HG03354 (cell line): ENCODE results near the gene MRPL50.
"Not testable (repeated sequence)": the region's sequence is repeated elsewhere in the genome, so short reads cannot be mapped to it uniquely, and the experiment has no call there.

Source experiments
- ATAC-seq: cut with Tn5 transposase; IDR thresholded peaks from one replicate; pipeline ENCODE4 v1.9.1; 2021; ENCODE audit warnings: mild to moderate bottlenecking; ENCODE audit not compliant: unreplicated experiment, poor library complexity, severe bottlenecking

The MRPL50 gene

DNA sequence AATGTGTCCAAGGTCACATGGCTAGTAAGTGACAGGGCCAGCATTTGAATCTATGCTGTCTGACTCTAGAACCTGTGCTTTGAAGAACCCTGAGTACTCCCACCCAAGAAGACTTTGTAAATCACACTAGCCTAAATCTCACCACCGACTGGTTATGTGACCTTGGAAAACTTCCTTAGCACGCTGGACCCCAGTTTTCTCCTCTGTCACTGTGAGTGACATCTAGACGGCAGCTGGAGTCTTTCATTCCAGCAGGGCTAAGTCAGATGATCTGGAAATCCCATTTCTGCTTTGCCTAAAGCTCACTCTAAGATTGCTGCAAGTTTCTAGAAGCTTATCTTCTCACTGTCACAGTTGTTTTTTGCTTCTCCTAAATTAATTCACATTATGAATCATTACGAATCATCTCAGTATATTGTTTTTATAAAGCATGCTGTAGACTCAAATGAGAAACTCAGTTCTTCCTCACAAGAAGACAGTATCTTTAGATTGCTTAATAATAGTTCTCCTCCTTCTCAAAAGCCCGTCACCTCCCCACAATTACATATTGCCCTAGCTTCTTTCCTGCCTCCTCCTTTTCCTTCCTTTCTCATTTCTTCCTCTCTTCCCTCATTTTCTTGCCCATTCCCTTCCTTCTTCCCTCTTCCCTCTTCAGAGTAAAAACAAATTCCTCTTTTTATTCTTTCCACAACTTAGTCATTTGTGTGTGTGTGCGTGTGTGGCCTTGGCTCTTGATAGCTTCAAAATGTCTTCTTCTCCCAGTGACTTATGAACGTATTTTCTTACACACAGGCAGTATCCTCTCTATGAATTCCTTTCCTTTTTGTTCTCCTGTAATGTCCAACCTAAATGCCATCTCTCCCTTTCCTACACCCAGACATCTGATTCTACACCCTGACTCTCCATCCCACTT lies 20.4 kb upstream of the MRPL50 start:
- ATAC-seq = no peak

DNA sequence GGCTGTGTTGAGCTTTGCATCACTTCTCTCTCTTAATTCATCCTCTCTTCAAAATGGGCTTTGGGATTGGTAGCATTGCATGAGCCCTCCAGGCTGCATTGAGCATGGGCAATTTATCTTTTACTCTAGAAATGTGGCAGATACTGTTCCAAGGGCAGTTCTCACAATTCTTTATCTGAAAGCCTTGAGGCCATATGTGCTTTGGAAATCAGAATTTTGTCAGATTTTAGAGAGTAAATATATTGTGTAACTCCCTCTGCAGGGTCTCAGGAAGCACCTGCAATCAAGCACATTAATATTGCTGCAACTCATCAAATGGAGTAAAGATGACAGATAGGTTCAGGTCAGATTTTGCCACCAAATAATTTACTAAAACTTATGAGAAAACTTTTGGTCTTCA lies 19.6 kb upstream of the MRPL50 start:
- ATAC-seq = no peak

DNA sequence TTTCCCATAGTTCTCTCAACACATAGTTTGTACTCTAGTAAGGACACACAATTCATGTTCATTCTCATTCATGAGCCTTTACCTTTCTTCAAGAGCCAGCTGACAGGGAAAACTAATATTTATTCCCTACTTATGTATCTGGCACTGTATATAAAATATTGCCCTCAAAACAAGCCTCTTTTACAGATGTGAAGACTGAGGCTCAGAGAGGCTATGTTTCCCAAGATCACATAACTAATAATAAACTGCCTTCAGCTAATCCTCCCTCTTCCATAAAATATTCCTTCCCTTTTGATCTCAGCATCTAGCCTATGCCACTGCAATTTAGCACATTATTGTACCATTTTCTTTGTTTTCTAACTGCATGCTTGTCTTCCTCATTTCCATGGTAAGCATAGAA lies 19.0 kb upstream of the MRPL50 start:
- ATAC-seq = no peak

DNA sequence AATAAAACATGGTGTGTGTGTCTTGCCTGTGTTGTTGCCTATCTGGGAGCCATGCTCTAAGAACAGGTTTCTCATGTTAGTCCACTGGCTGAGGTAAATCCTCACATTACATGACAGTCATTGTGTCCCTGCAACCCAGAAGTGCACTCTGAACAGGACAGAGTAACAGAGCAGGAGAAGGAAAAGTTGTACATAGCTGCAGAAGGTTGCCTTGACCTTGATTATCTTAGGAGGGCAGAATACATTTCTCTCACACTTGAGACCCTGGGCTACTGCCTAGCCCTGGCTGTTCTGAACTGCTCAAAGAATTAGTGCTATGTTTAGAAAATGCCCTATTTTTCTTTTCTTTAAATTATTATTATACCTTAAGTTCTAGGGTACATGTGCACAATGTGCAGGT lies 17.2 kb upstream of the MRPL50 start:
- ATAC-seq = no peak

DNA sequence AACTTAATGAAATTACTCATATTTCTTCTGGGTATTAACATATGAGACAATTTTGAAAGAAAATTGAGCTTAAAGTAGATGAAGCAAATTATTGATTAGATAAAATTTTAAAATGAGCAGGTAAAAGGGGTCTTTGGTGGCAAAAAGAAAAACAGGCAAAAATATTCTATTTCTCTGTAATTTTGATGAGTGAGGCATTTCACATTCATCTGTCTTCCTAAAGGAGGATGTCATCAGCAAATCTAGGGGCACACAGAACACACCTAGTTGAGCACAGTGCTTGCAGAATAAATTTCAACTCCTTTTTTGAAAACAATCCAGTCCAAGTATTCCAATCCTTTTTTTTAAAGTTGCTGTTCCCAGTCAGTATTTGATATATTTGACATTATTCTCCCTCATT lies 16.4 kb upstream of the MRPL50 start:
- ATAC-seq = no peak

DNA sequence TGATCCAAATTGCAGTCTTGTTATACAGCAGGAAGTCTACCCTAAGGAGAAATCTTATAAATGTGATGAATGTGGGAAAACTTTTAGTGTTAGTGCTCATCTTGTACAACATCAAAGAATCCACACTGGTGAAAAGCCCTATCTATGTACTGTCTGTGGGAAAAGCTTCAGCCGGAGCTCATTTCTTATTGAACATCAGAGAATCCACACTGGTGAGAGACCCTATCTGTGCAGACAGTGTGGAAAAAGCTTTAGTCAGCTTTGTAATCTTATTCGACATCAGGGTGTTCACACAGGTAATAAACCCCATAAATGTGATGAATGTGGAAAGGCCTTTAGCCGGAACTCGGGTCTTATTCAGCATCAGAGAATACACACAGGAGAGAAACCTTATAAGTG lies 10.7 kb upstream of the MRPL50 start:
- no peak for ATAC-seq

DNA sequence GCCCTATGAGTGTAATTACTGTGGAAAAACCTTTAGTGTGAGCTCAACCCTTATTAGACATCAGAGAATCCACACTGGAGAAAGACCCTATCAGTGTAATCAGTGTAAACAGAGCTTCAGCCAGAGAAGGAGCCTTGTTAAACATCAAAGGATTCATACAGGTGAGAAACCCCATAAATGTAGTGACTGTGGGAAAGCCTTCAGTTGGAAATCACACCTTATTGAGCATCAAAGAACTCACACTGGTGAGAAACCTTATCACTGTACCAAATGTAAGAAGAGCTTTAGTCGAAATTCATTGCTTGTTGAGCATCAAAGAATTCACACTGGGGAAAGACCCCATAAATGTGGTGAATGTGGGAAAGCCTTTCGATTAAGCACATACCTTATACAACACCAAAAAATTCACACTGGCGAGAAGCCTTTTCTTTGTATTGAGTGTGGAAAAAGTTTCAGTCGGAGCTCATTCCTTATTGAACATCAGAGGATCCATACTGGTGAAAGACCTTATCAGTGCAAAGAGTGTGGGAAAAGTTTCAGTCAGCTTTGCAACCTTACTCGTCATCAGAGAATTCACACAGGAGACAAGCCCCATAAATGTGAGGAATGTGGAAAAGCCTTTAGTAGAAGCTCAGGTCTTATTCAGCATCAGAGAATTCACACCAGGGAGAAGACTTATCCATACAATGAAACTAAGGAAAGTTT lies 10.1 kb upstream of the MRPL50 start:
- ATAC-seq = no peak

DNA sequence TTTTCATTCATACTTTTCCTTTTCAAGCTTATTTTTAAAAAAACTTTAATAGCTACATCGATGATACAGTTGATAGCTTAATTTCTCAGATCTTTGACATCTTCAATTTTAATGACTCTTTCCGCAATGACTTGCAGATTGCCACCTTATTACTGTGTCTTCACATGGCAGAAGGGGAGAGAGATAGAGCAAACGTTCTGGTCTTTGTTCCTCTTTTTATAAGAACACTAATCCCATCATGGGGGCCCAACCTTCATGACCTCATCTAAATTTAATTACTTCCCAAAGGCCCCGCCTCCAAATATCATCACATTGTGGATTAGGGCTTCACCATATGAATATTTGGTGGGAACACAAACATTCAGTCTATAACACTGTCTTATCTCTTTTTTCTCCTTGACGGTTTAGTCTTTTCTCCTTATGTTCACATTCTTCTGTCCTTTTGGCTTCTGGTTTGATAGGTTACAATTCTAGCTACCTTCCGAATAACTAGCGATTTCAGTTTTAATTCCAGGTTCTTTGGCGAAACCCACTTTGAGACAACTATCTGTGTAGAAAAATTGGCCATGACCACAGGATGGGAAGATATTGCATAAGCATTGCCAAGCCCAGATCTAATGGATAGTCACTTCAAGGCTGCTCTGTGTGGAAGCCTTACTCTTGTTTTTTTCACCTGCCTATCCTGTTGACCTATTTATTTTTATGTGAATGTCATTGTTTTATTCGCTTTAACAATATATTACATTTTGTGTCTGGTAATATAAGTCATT lies 5.3 kb upstream of the MRPL50 start:
- no peak for ATAC-seq

DNA sequence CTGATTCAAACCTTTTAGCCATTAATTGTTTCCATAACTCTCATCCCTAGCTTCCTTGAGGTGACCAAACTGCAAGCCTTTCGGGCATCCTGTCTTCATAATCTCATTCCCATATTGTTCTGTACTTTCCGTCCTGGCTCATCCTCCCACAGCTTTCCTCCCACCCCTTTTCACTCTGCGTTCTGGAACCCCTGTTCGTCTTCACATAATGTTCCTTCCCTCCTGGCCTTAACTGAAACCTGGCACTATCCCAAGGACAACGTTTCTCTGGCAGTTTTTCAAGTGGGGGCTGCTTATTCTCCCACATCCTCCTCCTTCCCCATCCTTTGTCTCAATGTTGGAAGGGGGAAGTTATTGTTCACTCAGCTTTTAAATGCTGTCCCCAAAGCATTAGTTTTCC lies 1.7 kb upstream of the MRPL50 start:
- ATAC-seq = no peak

DNA sequence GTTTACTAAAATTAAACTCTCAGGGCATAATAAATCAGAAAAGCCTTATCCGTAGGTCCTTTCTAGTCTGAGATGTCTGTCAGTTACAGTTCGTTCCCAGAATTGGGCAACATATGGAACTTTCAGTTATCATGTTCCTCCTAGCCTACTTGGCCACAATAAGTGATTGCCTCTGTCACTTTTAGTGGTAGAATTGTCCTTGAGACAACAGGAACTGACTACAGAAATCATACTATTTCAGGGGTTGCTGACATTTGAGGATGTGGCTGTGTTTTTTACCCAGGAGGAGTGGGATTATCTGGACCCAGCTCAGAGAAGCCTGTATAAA lies 1.2 kb upstream of the MRPL50 start:
- no peak for ATAC-seq

DNA sequence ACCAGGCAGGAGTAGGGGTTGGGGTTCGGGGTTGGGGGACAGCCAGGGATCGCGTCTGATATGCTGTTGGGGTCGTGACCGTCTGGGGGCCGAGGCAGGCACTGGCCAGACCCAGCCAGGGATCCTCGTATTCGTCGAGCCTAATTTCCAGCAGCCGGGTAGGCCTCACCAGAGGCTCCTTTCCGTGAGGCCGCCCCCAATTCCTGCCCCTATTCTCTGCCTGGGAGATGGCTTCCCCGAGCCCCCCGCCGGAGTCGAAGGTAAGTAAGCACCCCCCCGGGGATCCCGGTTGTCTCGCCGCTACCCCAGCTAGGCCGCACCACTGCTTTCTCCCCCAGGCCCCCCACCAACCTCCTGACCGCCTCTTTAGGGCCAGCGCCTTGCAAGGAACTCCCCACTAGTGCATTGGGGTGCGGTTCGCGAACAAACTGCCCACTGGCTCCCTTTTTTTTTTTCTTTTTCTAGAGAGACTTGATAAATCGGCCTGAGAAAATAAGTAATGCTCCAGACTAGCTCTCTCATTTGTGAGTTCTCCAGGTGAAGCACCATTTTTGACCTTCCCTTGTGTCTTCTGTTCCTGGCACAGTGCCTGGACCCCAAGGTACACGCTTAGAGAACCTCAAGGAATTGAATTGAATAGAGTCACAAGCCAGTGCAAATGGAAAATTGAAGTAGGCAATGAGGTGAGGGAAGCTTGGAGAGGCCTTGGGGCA lies 668 bp upstream of the MRPL50 start:
- ATAC-seq = peak; percentile 17

DNA sequence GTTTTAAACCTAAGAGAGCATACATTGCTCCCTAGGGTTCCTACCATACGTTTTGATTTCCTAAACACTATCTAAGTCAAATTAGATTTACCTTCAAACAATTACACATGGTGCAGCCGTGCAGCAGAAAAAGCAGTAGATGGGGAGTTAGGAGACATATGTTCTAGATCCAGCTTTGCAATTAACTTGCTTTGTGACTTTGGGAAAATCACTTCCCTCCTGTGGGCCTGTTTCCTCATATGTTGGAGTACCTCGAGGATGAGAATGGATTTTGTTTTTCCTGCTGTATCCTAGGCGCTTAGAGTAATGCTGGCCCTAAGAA lies 711 bp downstream of the MRPL50 start:
- no peak for ATAC-seq

DNA sequence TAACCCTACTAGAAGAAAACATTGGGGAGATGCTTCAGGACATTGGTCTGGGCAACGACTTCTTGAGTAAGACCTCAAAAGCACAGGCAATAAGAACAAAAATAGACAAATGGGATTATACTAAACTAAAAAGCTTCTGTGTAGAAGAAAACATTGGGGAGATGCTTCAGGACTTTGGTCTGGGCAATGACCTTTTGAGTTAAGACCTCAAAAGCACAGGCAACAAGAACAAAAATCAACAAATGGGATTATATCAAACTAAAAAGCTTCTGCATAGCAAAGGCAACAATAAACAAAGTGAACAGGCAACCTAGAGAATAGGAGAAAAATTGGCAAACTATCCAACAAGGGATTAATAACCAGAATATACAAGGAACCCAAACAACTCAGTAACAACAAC lies 3.7 kb downstream of the MRPL50 start:
- no peak for ATAC-seq

DNA sequence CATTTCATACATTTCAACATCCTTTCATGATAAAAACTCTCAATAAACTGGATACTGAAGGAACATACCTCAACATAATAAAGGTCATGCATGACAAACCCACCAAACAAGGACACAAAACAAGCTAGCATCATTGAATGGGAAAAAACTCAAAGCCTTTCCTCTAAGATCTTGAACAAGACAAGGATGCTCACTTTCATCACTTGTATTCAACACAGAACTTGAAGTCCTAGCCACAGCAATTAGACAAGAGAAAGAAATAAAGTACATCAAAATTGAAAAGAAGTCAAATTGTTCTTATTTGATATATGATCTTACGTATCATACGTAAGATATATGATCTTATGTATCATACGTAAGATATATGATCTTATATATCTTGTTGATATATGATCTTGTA lies 5.3 kb downstream of the MRPL50 start:
- no peak for ATAC-seq

DNA sequence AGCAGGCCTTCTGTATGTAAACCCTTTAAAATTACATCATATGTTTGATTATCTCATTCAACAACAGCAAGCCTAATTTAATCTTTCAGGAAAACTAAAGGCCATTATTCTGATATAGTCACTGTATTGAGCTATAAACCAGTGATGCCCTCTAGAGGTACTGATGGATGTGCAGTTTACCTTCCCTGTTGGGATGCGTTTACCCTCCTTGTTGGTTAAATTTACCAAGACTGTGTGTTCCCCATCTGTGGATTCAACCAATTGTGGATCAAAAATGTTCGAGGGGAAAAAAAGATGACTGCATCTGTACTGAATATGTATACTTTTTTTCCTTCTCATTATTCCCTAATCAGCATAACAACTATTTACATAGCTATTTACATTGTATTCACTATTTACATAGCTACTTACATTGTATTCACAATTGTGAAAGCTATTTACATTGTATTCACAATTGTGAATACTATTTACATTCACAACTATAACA lies 9.9 kb downstream of the MRPL50 start:
- no peak for ATAC-seq

DNA sequence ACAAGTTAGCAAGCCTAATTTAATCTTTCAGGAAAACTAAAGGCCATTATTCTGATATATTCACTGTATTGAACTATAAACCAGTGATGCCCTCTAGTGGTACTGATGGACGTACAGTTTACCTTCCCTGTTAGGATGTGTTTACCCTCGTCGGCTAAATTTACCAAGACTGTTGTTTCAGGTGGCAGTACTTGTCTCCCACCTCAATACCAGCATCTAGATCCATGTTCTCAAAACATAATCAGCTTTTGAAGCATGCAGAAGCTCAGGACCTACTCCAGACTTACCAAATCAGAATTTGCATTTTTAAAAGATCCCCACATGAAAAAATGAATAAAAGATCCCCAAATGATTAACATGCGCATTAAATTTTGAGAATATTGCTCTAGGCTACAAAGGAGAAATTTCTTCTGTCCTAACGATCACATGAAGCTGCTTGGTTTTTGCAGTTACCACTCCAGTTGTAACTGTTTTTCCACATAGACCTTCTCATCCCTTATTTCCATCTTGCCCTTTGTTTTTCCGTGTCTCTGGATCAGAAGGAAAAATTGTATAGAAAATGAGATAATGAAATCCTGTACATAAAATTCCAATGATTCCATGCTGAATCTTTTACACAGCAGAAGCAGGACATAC lies 10.4 kb downstream of the MRPL50 start:
- ATAC-seq = peak; percentile 83

DNA sequence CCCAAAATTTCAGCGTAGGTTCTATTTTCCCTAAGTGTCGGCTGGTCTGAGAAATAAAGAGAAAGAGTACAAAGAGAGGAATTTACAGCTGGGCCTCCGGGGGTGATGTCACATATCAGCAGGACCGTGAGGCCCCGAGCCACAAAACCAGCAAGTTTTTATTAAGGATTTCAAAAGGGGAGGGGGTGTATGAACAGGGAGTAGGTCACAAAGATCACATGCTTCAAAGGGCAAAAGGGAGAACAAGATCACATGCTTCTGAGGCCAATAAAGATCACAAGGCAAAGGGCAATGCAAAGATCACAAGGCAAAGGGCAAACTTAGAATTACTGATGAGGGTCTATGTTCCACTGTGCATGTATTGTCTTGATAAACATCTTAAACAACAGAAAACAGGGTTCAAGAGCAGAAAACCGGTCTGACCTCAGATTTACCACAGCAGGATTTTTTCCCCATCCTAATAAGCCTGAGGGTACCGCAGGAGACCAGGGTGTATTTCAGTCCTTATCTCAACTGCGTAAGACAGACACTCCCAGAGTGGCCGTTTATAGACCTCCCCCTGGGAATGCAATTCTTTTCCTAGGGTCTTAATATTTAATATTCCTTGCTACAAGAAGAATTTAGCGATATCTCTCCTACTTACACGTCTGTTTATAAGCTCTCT lies 13.4 kb downstream of the MRPL50 start, which contains the start of gene BAAT:
Gene BAAT, minus strand, starts transcription at position 134 of the 664 bp plus-strand sequence. CDS start 13,602 bp downstream, outside the sequence.
- not testable (repeated sequence) for ATAC-seq

DNA sequence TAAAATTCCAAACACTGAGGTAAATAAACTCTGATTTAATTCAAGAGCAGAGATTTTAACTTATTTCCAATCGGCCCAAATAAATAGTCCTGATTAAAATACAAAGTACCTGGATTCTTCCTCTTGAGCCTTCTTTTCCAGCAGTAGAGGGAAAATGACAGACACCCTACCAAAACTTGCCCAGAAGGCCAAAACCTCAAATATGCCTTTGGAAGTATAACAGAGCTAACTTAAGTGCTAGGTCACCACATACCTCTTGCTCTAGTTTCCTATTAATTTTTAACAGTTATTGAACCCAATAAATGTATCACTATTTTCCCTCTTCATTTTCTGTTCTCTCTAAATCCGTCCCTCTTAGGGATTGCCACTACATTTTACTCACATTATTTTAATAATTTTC lies 15.1 kb downstream of the MRPL50 start:
- ATAC-seq = no peak

DNA sequence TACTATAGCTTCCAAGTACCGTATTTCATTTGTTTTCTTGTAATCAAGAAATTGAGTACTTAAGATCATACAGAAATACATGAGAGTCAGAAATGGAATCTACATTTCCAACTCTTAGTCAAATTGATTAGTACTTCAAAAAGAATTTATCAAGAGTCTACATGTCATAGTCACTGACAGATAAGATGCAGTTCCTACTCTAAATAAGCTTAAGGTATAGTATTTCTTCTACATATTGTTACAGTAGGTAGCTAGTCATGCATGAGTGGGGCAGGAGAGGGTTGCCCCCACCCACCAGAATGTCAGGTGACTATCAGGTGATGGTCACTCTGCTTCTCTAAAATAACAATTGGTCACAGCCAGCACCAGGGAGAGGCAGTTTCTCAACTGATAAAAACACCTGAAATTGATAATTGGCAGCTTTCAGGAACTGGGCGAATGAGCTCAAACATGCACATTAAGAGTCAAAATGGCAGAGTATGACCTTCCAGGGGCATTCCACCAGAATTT lies 16.5 kb downstream of the MRPL50 start:
- ATAC-seq = no peak
